HCEC 1CT (cell line): ENCODE data around the gene BRI3BP.
"Not testable (repeated sequence)": the region's sequence is repeated elsewhere in the genome, so short reads cannot be mapped to it uniquely, and the experiment has no call there.

Experiments
- DNase-seq: peaks from one replicate; pipeline ENCODE4 v3.0.0-alpha.2; 2017

Gene BRI3BP

DNA sequence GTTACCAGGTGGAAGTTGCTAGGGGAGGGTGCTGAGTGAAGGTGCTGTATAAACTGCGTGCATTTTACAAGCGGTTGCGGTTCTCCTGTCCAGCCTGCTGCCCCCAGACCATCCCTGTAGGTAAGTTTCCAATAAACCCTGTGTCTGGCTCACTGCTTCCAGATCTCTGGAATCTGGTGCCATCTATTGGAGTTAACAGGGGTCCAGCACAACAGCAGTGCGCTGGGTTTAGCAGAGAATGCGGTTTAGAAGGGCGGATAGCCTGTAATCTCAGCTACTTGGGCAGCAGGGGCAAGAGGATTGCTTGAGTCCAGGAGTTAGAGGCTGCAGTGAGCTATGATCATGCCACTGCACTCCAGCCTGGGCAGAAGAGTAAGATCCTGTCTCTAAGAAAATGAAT, 76.7 kb downstream of the BRI3BP start:
- no peak for DNase-seq

DNA sequence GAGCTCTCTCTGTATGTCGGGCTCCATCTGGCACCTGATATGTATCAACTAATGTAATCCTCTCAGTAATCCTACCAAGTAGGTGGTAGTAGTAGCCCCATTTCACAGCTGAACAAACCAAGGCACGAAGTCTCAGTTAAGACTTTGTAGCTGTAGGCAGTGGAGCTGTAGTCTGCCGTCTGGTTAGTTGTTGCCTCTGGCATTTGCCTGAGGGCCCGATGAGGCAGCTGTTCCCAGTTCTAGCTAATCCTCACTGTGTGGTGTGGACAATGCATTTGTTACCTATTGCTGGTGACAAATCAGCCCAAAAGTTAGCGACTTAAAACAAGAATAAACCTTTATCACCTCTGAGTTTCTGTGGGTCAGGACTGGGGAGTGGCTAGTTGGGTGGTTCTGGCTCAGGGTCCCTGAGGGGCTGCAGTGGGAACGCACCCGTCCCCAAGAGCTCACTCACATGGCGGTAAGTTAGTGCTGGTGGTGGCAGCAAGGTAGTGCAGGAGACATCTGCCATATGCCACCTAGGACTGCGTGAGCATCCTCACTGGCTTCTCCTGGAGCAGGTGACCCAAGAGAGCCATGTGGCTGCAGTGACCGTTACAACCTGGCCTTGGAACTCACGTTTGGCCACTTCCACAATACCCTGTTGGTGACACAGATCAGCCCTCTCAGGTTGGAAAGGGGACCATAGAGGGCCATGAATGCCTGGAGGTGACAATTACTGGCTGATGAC, 77.4 kb downstream of the BRI3BP start:
- no peak for DNase-seq

DNA sequence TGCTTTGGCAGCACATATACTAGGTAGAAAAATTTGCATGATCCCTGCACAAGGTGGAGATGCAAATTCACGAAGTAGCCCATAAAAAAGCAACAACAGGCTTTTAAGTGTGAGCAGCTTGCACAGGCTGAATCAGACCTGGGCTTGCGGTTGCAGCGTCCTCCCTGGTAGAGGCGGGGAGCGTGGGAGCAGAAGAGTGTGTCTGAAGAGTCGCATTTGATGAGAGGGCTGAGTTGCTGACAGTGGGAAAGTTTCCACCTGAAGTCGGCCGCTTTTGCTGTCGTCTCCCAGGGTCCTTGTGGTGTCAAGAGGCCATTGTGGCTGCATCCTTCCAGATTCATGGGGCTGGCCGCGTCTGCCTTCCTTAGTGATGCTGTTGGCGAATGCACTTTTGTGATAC, 78.0 kb downstream of the BRI3BP start:
- no peak for DNase-seq

DNA sequence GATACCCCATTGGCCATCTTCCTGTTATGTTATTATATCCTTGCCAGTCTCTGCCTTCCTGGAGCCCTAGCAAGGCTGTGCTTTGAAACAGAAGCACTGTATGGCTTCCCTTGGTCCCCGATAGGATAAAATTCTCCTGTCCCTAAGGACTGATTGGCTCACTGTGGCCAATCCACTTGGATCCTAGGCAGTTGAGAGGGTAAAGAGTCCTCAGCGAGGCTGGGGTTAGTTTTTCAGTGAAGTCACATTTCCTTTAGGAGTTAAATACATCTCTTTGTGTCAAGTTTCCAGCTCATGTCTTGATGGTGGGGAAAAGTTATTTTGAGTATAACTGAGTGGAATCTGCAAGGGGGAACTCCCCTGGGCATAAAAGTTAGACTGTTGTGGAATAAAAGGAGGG, 79.1 kb downstream of the BRI3BP start:
- no peak for DNase-seq

DNA sequence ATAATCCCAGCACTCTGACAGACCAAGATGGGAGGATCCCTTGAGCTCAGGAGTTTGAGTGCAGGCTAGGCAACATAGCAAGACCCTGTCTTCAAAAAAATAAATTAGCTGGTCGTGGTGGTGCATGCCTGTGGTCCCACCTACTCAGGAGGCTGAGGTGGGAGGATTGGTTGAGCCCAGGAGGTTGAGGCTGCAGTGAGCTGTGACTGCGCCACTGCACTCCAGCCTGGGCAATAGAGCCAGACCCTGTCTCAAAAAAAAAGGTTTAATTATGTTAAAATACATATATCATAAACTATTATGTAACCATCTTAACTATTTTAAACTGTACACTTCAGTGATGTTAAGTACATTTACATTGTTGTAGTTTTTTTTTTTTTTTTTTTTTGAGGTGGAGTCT, 80.8 kb downstream of the BRI3BP start:
- DNase-seq, result not testable (repeated sequence)

DNA sequence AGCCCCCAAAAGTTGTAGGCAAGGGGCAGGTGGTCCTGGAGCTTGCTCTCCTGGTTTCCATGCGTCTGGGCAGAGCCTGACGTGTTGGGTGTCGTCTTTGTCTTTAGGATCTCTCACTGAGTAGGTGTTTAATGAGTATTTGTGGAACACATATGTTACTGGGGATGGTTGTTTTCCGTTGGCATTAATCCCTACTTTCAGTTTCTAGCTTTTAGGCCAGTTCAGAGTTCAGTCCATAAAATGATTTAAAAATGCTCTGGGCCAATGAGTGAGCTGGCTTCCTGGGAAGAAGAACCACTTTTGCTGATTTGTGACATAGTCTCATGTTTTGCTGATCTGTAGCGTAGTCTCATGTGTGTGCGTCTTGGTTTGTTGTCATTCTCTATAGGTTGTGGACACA, 82.7 kb downstream of the BRI3BP start:
- no peak for DNase-seq

DNA sequence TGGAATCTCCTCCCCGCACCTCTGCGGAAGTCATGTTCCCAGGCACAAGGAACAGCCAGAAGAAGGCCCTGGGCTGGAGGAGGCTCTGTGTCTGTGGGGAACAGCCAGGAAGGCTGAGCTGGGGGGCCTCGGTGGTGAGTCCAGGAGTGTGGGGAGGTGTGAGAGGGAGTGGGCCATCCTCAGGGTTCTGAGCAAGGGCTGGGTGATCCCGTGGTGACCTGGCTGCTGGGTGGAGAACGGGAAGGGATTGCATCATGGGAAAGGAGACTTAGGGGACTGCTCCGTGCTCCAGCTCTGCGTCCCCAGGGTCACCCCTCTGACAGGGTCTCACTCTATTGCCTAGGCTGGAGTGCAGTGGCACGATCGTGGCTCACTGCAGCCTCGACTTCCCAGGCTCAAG, 85.6 kb downstream of the BRI3BP start:
- DNase-seq, result no peak

DNA sequence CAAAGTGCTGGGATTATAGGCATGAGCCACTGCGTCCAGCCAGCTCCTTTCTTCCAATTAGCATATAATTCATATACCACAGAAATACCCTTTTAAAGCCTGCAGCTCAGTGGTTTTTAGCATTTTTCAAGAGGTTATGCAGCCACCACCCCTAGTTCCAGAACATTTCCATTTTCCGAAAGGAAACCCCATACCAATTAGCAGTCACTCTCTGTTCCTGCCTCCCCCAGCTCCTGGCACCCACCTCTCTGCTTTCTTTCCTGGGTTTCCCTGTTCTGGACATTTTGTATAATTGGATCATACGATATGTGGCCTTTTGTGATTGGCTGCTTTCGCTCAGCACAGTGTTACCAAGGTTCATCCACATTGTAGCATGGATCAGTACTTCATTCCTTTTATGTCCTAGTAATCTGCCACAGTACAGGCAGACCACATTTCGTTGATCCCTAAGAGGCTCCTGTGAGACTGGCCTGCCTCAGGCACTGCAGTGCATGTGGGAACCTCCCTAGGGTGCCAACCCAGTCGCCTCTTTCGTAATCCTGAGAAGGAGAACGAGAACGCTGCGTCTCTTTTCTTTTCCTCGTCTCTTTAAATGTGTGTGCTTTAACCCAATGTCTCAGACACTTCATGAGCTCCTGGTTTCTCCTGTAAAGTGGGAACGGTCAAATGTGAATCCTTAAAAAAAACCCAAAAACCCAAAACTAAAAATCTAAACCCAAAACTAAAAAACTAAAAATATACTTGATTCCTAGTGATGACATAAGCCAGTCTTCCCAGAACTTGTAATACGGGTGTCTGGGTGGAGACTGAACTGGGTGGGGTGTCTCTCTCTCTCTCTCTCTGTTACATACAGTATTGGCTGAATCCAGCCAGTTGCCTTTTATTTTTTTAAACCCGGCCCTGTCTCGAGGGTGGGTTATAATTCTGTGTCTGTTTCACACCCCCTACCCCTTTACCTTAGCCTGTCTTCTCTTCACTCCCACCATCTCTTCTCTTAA, 86.5 kb downstream of the BRI3BP start:
- no peak for DNase-seq
